ENCODE data around the gene THRB.

THRB gene

GRCh38 chr3:24410860-24411259 is 83.8 kb downstream of the THRB start:
- TF ChIP-seq, protein P1, sequence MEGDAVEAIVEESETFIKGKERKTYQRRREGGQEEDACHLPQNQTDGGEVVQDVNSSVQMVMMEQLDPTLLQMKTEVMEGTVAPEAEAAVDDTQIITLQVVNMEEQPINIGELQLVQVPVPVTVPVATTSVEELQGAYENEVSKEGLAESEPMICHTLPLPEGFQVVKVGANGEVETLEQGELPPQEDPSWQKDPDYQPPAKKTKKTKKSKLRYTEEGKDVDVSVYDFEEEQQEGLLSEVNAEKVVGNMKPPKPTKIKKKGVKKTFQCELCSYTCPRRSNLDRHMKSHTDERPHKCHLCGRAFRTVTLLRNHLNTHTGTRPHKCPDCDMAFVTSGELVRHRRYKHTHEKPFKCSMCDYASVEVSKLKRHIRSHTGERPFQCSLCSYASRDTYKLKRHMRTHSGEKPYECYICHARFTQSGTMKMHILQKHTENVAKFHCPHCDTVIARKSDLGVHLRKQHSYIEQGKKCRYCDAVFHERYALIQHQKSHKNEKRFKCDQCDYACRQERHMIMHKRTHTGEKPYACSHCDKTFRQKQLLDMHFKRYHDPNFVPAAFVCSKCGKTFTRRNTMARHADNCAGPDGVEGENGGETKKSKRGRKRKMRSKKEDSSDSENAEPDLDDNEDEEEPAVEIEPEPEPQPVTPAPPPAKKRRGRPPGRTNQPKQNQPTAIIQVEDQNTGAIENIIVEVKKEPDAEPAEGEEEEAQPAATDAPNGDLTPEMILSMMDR (IDR thresholded peaks at IDR 0.05) = no peak

DNA sequence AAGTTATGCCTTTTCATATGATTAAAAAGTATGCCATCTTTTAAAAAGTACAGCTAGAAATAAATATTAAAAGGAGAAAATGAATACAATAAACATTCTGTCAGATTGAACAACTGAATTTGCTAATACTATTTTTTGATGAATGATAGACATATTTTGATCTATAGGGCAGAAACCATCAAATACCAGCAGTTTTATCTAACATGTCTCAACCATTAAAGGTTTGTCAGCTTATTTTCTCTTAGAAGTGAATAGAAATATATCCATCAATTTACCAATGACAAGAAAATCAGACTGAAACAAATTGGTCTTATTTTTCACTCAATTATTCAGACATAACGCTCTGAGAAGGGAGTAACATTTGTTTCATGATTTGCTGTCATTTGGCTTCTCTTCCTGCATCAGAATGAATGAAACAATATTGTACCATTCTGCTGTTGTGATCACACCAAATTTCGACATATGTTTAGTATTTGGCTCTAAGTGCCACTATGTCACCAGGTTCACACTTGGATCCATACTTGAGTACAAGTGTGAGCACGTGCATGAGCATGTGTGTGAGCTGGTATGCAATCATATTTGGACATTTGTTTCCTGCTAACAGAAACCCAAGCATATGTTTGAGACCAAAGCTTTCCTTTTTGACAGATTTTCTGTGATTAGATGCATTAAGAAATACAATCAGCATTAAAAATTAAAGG is 86.5 kb downstream of the THRB start:
- TF ChIP-seq, protein P1 (IDR thresholded peaks at IDR 0.05) = no peak

DNA sequence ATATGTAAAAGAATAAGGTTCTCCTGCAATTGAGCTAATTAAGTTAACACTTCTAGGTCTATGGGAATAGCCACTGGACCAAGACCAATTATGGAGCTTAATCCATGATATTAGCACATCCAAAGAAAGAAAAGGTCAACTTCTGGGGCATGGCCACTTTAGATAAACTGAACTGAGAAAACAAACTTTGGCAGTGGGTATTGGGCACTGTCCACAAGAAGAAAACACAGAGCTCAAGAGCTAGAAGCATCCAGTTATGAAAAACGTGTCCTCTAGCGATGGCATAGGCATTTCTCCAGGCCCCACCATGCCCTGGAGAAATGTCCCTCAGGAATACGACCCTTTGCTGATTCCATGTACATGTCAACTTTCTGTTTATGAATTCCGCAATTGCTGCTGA is 87.8 kb downstream of the THRB start:
- TF ChIP-seq, protein P1 (IDR thresholded peaks at IDR 0.05) = no peak

DNA sequence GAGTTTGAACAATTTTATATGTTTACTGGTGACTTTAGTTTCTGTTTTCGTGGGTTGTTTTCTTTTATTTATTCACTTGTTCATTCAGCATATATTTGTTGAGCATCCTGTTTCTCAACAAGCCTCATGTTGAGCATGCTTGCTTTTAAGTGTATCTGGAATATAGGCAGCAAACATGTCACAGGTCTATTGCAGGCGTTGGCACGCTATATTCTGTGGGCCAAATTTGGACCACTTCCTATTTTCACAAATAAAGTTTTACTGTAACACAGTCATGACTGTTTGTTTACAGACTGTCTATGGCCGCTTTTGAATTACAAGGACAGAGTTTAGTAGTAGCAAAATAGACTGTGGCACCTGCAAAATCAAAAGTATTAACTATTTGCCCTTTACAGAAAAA is 89.6 kb downstream of the THRB start:
- TF ChIP-seq, protein P1 (IDR thresholded peaks at IDR 0.05) = no peak

DNA sequence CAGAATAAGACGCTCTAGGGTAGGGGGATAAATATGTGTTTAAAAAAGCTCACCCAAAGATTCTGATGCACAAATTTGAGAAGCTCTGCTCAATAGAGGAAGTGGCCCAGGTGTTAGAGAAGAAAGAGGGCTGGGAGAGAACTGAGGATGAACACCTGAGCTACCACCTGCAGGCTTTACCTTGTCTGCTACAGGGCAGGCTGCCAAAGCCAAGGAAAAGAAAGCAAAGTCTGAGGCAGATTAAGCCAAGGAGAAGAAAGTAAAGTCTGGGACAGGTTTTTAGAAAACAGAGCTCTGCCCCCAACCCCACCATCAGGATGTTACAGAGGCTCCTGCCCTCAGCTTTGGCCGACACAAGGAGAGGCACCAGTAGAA is 92.9 kb downstream of the THRB start:
- TF ChIP-seq, protein P1 (IDR thresholded peaks at IDR 0.05) = no peak

DNA sequence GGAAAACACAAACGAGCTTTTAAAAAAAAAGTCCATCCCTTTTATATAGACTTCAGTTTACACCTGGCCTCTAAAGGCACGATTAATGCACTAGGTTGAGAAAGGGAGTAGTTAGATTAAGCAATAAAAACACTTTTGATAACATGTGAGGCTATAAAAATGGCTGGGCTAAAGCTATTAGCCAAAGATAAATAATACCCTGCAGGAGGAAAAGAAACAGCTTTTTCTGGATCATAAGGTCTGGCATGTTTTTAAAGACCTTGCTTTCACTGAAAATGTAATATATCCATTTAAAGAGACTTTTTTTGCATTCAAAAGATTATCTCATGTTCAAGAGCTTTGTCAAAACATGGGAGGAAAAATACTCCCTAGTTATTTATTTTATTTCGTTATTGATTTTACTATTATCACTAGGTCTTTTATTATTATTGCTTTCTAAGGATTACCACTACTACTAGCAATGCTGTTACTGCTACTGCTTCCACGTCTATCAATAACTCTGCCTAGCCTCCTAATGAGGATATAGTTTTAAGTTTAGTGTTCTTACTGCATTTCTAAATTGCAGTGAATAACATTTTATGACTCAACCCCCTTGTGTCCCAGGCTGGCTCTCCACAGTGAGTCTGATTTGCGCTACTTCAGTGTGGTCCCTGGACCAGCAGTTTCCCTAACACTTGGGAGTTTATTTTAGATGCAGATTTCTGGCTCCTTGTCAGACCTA is 93.4 kb downstream of the THRB start:
- TF ChIP-seq, protein P1 (IDR thresholded peaks at IDR 0.05) = no peak

DNA sequence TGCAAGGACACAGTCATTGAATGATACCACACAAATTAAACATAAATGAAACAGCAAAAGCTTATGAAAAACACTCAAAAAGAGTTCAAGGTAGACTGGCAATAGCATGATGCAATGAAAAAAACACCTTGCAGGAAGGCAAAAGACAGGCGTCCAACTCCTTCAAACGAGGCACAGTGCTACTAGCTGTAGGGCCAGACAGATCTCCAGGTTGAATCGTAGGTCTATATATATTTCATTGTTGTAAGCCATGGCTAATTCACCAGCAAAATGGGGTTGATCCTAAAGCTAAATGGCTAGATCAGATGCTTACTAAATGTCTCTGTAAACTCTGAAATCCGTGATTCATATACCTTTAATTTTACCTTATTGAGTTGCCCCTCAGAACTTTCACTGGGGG is 94.2 kb downstream of the THRB start:
- TF ChIP-seq, protein P1 (IDR thresholded peaks at IDR 0.05) = no peak

Measured in LNCAP (cell line).